ENCODE data around the gene FAM227A. TPM values are rescaled to one million over a fixed set of nuclear protein-coding genes. Genes with fewer than 3 reads are reported as not detected.

FAM227A gene
- total and polyA plus RNA-seq, 4 donors, result 1.1 to 10.0 (median 6.0) TPM

GRCh38 chr22:38531251-38531938, 124.8 kb downstream of the FAM227A start:
- H3K4me3 ChIP-seq, result no peak overlapping the region
- no peaks in the 10 kb centered on the region for H3K9me3 ChIP-seq (ENCODE audit: control insufficient read depth in 4 of 4, insufficient read depth in 3 of 4, low read length in 3 of 4)
- H3K4me1 ChIP-seq (ENCODE audit: control insufficient read depth in 5 of 5, insufficient read depth in 5 of 5, low read length in 5 of 5), result no peaks in the 10 kb centered on the region
- ATAC-seq (ENCODE audit: insufficient read depth, low FRiP score), result no peak
- WGBS, 2 donors, result 89 to 95% methylated on average over 4 of the region's 4 CpGs
- no peaks in the 10 kb centered on the region for H3K36me3 ChIP-seq (ENCODE audit: control insufficient read depth in 4 of 4, insufficient read depth in 4 of 4, low read length in 4 of 4)
- H3K27ac ChIP-seq (ENCODE audit: low read depth in 1 of 2, low read length in 1 of 2), result no peak overlapping the region
- DNase-seq, result no peak
- H3K9ac ChIP-seq (ENCODE audit: insufficient read depth in 1 of 2, low read length in 2 of 2), result no peak overlapping the region
- no peaks in the 10 kb centered on the region for H3K27me3 ChIP-seq (ENCODE audit: control insufficient read depth in 3 of 3, insufficient read depth in 3 of 3, low read length in 2 of 3)
- TF ChIP-seq CTCF (IDR thresholded peaks at IDR 0.05; ENCODE audit: control extremely low read depth, extremely low read depth), result no peak

Other genes starting within 250 kb of the FAM227A start
- not detected for gene KCNJ4, start 201.2 kb downstream of the FAM227A start, total RNA-seq
- gene KCNJ4, start 201.2 kb downstream of the FAM227A start, polyA plus RNA-seq, result not detected
- 10 to 100 TPM in 1 of 2 donors, 1 to 10 TPM in 1; 4.4 to 16.4 TPM for gene KDELR3, start 188.3 kb downstream of the FAM227A start, total RNA-seq
- 1 to 10 TPM; 8.2 to 9.3 TPM for gene KDELR3, start 188.3 kb downstream of the FAM227A start, polyA plus RNA-seq
- gene DDX17, start 150.1 kb downstream of the FAM227A start, total RNA-seq, result 1,000 to 10,000 TPM in 1 of 2 donors, 100 to 1,000 TPM in 1; 373 to 1,771 TPM
- 100 to 1,000 TPM; 141 to 151 TPM for gene DDX17, start 150.1 kb downstream of the FAM227A start, polyA plus RNA-seq
- 1 to 10 TPM; 1.1 to 2.7 TPM for gene DMC1, start 86.2 kb downstream of the FAM227A start, total RNA-seq
- gene DMC1, start 86.2 kb downstream of the FAM227A start, polyA plus RNA-seq, result 1 to 10 TPM in 1 of 2 donors, under 1 TPM in 1; 0.24 to 2.5 TPM
- gene CBY1, start 246 bp upstream of the FAM227A start, total RNA-seq, result 10 to 100 TPM; 25.9 to 32.4 TPM
- 10 to 100 TPM; 24.8 to 49.0 TPM for gene CBY1, start 246 bp upstream of the FAM227A start, polyA plus RNA-seq
- gene TOMM22, start 25.6 kb upstream of the FAM227A start, total RNA-seq, result 10 to 100 TPM; 27.3 to 57.7 TPM
- gene TOMM22, start 25.6 kb upstream of the FAM227A start, polyA plus RNA-seq, result 10 to 100 TPM; 25.6 to 31.1 TPM
- gene JOSD1, start 44.6 kb upstream of the FAM227A start, total RNA-seq, result 10 to 100 TPM; 38.2 to 64.0 TPM
- 10 to 100 TPM; 17.8 to 49.4 TPM for gene JOSD1, start 44.6 kb upstream of the FAM227A start, polyA plus RNA-seq
- gene GTPBP1, start 49.6 kb upstream of the FAM227A start, total RNA-seq, result 10 to 100 TPM; 61.7 to 69.1 TPM
- gene GTPBP1, start 49.6 kb upstream of the FAM227A start, polyA plus RNA-seq, result 10 to 100 TPM; 24.1 to 35.8 TPM
- gene SUN2, start 99.6 kb upstream of the FAM227A start, total RNA-seq, result 100 to 1,000 TPM in 1 of 2 donors, 10 to 100 TPM in 1; 75.5 to 220 TPM
- 100 to 1,000 TPM in 1 of 2 donors, 10 to 100 TPM in 1; 58.6 to 138 TPM for gene SUN2, start 99.6 kb upstream of the FAM227A start, polyA plus RNA-seq
- gene DNAL4, start 137.8 kb upstream of the FAM227A start, total RNA-seq, result 10 to 100 TPM; 28.4 to 29.0 TPM
- 10 to 100 TPM; 22.2 to 24.1 TPM for gene DNAL4, start 137.8 kb upstream of the FAM227A start, polyA plus RNA-seq
- gene NPTXR, start 187.6 kb upstream of the FAM227A start, total RNA-seq, result 1 to 10 TPM; 4.2 to 5.8 TPM
- gene NPTXR, start 187.6 kb upstream of the FAM227A start, polyA plus RNA-seq, result 1 to 10 TPM in 1 of 2 donors, under 1 TPM in 1; 0.98 to 1.5 TPM
- gene CBX6, start 215.8 kb upstream of the FAM227A start, total RNA-seq, result 10 to 100 TPM; 14.6 to 79.2 TPM
- 10 to 100 TPM; 18.8 to 27.9 TPM for gene CBX6, start 215.8 kb upstream of the FAM227A start, polyA plus RNA-seq

All from lung (tissue), 12 donors.